HG03095 (cell line): ENCODE measurements around the gene ACSF2.
"Not testable (repeated sequence)": the region's sequence is repeated elsewhere in the genome, so short reads cannot be mapped to it uniquely, and the experiment has no call there.

Source experiments
- ATAC-seq: cut with Tn5 transposase; IDR thresholded peaks from one replicate; pipeline ENCODE4 v1.9.1; 2021; ENCODE audit warnings: moderate library complexity; ENCODE audit not compliant: unreplicated experiment

ACSF2 gene

GRCh38 chr17:50475775-50476544 lies 49.9 kb downstream of the ACSF2 start:
- not testable (repeated sequence) for ATAC-seq

GRCh38 chr17:50476545-50477315 lies 50.7 kb downstream of the ACSF2 start:
- ATAC-seq = no peak

DNA sequence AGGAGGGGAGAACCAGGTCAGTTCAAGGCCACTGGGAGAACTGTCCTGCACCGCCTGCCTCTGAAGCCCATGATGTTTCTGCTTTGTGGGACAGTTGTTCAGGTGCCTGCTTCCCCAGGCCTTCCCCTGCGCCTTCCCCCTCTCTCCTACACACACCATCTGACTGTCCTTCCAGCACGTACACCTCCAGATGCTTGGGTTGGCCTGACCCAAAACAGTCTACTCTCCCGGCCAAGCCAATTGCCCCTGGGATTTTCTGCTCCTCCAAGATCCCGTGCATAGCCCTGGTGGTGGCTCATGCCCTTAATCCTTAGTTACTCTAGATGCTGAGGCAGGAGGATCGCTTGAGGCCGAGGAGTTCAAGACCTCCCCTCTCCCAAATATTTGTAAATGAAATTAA lies 52.0 kb downstream of the ACSF2 start:
- ATAC-seq = no peak

GRCh38 chr17:50478391-50479381 lies 52.7 kb downstream of the ACSF2 start, which contains the start of gene RSAD1:
Gene RSAD1 (plus strand): TSS chr17:50478860. CDS start chr17:50478885, 25 bp downstream.
- ATAC-seq = peak; percentile 89

DNA sequence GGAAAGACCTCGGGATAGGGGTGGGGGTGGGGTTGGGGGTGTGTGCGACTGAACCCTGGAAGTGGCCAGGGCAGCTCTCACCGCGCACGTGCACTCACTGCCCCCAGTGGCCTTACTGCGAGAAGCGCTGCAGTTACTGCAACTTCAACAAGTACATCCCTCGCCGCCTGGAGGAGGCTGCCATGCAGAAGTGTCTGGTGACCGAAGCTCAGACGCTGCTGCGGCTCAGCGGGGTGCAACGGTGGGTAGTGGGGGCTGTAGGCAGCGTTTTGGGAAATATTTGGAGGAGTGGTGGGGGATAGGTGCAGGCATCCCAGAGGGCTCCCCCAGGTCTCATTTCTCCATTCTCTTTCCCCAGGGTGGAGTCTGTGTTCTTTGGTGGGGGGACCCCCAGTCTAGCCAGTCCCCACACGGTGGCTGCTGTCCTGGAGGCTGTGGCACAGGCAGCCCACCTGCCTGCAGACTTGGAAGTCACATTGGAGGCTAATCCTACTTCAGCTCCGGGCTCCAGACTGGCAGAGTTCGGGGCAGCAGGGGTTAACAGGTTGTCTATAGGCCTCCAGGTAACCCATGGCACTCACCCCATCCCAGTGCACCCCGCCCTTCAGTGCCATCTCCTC lies 53.6 kb downstream of the ACSF2 start:
- no peak for ATAC-seq

GRCh38 chr17:50480142-50480764 lies 54.2 kb downstream of the ACSF2 start:
- no peak for ATAC-seq

DNA sequence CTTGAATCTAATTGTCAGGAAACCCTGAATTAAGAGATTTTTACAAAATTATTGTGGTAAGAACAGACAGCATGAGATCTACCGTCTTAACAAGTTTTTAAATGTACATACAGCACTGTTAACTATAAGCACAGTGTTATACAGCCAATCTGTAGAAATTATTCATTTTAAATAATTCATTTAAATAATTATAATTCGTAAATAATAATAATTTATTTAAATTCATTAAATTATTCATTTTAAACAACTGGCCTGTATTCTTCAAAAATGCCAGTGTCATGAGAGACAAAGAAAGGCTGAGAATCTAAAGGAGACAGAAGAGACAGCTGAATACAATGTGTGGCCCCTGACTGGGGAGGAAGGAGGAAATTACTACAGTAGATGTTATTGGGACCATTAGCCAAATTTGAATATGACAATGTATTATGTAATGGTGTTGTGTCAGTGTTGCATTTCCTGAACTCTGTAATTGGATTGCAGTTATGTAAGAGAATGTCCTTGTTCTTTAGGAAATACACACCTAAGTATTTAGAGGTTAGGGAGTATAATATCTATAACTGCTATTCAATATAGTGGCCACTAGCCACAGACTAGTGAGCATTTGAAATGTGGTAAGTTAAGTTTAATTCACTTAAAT lies 55.0 kb downstream of the ACSF2 start:
- ATAC-seq = no peak

GRCh38 chr17:50481648-50482047 lies 55.6 kb downstream of the ACSF2 start:
- no peak for ATAC-seq

DNA sequence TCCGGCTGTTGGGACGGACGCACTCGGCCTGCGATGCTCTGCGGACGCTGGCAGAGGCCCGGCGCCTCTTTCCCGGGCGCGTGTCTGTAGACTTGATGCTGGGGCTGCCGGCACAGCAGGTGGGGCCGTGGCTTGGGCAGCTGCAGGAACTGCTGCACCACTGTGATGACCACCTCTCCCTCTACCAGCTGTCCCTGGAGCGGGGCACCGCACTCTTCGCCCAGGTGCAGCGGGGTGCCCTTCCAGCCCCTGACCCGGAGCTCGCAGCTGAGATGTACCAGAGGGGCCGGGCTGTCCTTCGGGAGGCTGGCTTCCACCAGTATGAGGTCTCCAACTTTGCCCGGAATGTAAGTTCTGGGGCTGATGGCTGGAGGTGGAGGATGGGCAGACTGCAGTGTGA lies 56.1 kb downstream of the ACSF2 start:
- no peak for ATAC-seq

DNA sequence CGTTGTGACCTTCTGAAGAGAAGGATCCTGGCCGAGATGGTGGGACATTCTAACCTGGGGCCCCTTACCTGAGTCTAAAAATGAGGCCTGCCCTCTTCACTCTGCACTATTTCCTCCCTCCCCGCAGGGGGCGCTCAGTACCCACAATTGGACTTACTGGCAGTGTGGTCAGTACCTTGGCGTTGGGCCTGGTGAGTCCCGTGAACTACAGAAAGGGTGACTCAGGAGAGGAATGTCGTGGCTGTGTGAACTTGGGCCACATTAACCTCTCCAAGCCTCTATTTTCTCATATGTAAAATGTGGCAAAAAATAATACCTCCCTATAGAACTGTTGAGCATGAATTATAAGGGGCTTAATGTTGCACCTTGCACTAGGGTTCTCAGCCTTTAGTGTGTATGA lies 56.5 kb downstream of the ACSF2 start:
- ATAC-seq = no peak

- no peak for ATAC-seq
These were observed 57.2 kb downstream of the ACSF2 start for GRCh38 chr17:50483266-50483665.

- no peak for ATAC-seq
These were observed 58.6 kb downstream of the ACSF2 start for GRCh38 chr17:50484386-50485155.

GRCh38 chr17:50487213-50488096 lies 61.4 kb downstream of the ACSF2 start:
- no peak for ATAC-seq

- ATAC-seq = no peak
These were observed 62.9 kb downstream of the ACSF2 start for GRCh38 chr17:50488880-50489279.

GRCh38 chr17:50491505-50491904 lies 65.5 kb downstream of the ACSF2 start:
- ATAC-seq = no peak

DNA sequence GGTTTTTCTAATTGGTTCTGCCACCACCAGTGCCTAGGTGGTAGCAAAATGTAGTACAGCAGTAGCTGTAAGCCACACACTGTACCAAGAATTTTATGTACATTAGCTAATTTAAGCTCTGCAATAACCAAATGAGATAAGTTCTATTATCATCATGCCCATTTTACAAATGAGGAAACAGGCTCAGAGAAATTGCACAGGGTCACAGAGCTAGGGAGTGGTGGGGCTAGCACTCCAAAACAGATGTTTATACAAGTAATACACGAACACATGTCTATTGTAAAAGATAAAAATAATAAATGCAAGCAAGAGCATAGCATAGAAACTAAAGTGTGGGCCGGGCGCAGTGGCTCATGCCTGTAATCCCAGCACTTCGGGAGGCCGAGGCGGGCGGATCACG lies 66.2 kb downstream of the ACSF2 start:
- no peak for ATAC-seq

- no peak for ATAC-seq
These were observed 67.7 kb downstream of the ACSF2 start for GRCh38 chr17:50493744-50494143.
